HepG2 (cell line): ENCODE data around the gene AK9. TPM values are rescaled to one million over a fixed set of nuclear protein-coding genes. Genes with fewer than 3 reads are reported as not detected.

Experiments
- AKAP8 ChIP-seq: sonication (generic); formaldehyde crosslinking; IDR thresholded peaks from 2 replicates; pipeline ENCODE4 v1.5.1; 2020; ENCODE audit warnings: mild to moderate bottlenecking, missing genetic modification reagents
- CEBPZ ChIP-seq: IDR thresholded peaks from 2 replicates; pipeline ENCODE4 v1.6.1; 2012; ENCODE audit warnings: low read length, improper control_type of control experiment
- ELF1 ChIP-seq: sonication (generic); formaldehyde crosslinking; IDR thresholded peaks from 2 replicates; pipeline ENCODE4 v1.4.0; 2020; ENCODE audit warnings: missing genetic modification reagents
- FOSL2 ChIP-seq: sonication (generic); formaldehyde crosslinking; IDR thresholded peaks from 2 replicates; pipeline ENCODE4 v1.4.0; 2020; ENCODE audit warnings: missing genetic modification reagents
- FOXA1 ChIP-seq, 2 experiments: fragments of 450-650 bp in 1 of 2; sonication (generic) in 1 of 2; formaldehyde crosslinking in 1 of 2; IDR thresholded peaks; 2 replicates each; pipeline versions ENCODE4 v1.4.0 to v1.6.1; 2016 to 2020; ENCODE audit warnings: missing genetic modification reagents in 1 of 2
- FOXA3 ChIP-seq: IDR thresholded peaks from 2 replicates; pipeline ENCODE4 v1.6.1; 2016; ENCODE audit warnings: missing genetic modification reagents, missing compliant biosample characterization
- HIVEP1 ChIP-seq: sonication (generic); formaldehyde crosslinking; IDR thresholded peaks from 2 replicates; pipeline ENCODE4 v1.4.0; 2020; ENCODE audit warnings: mild to moderate bottlenecking, missing genetic modification reagents
- HMGXB3 ChIP-seq: sonication (generic); formaldehyde crosslinking; IDR thresholded peaks from 2 replicates; pipeline ENCODE4 v1.4.0; 2020; ENCODE audit warnings: missing genetic modification reagents, borderline replicate concordance
- IKZF1 ChIP-seq: fragments of 450-650 bp; IDR thresholded peaks from 2 replicates; pipeline ENCODE4 v1.7.1; 2016
- IKZF5 ChIP-seq: IDR thresholded peaks from 2 replicates; pipeline ENCODE4 v1.6.1; 2018; ENCODE audit warnings: missing genetic modification reagents, mild to moderate bottlenecking, missing compliant biosample characterization
- ISL2 ChIP-seq: sonication (generic); formaldehyde crosslinking; IDR thresholded peaks from 2 replicates; pipeline ENCODE4 v1.5.0; 2020; ENCODE audit warnings: missing genetic modification reagents
- KAT2B ChIP-seq: fragments of 150-350 bp; IDR thresholded peaks from 2 replicates; pipeline ENCODE4 v1.6.1; 2014; ENCODE audit warnings: low read depth, low read length, borderline replicate concordance
- KLF16 ChIP-seq, 2 experiments: sonication (generic) in 1 of 2; formaldehyde crosslinking in 1 of 2; IDR thresholded peaks; 2 replicates each; pipeline versions ENCODE4 v1.6.1 to v1.8.0; 2016 to 2023; ENCODE audit warnings: missing genetic modification reagents in 2 of 2, missing compliant biosample characterization in 1 of 2
- NBN ChIP-seq: fragments of 450-650 bp; conservative IDR thresholded peaks from 2 replicates; pipeline ENCODE4 v1.6.1; 2017
- TGIF2 ChIP-seq: IDR thresholded peaks from 2 replicates; pipeline ENCODE4 v1.6.1; 2016; ENCODE audit warnings: control low read depth, missing compliant biosample characterization
- ZNF207 ChIP-seq: fragments of 450-650 bp; IDR thresholded peaks from 2 replicates; pipeline ENCODE4 v1.6.1; 2016; ENCODE audit warnings: antibody characterized with exemption, borderline replicate concordance
- ZNF496 ChIP-seq: sonication (generic); formaldehyde crosslinking; IDR thresholded peaks from 2 replicates; pipeline ENCODE4 v1.8.1; 2023; ENCODE audit warnings: mild to moderate bottlenecking, moderate library complexity, missing genetic modification reagents; ENCODE audit not compliant: insufficient replicate concordance
- ZNF737 ChIP-seq: sonication (generic); formaldehyde crosslinking; IDR thresholded peaks from 2 replicates; pipeline ENCODE4 v1.5.0; 2020; ENCODE audit warnings: missing genetic modification reagents, mild to moderate bottlenecking, borderline replicate concordance
- ZNF766 ChIP-seq: sonication (generic); formaldehyde crosslinking; IDR thresholded peaks from 2 replicates; pipeline ENCODE4 v1.5.0; 2020; ENCODE audit warnings: missing genetic modification reagents, borderline replicate concordance
- ZNF768 ChIP-seq: sonication (generic); formaldehyde crosslinking; IDR thresholded peaks from 2 replicates; pipeline ENCODE4 v1.4.0; 2020; ENCODE audit warnings: missing genetic modification reagents
- ZNF790 ChIP-seq: sonication (generic); formaldehyde crosslinking; IDR thresholded peaks from 2 replicates; pipeline ENCODE4 v1.8.0; 2022; ENCODE audit warnings: missing genetic modification reagents, mild to moderate bottlenecking, borderline replicate concordance
- ZSCAN5A ChIP-seq: sonication (generic); formaldehyde crosslinking; IDR thresholded peaks from 2 replicates; pipeline ENCODE4 v1.8.0; 2022; ENCODE audit warnings: mild to moderate bottlenecking, missing genetic modification reagents, borderline replicate concordance
- polyA plus RNA-seq, 8 experiments: library from polyadenylated mRNA; depleted of rRNA in 3 of 8; stranded (reverse) in 7 of 8; unstranded in 1 of 8; fragments of >200 nt; fragmentation: Illumina TruSeq in 4 of 8; extraction: Trizol in 4 of 8; gene quantifications; 2 replicates each; pipeline versions ENCODE4 v1.2.1 to v1.2.3, GENCODE V29; 2011 to 2016; ENCODE audit warnings: low read depth in 4 of 8, missing spikeins in 1 of 8, mixed read lengths in 1 of 8; ENCODE audit not compliant: insufficient read depth in 1 of 8
- total RNA-seq, 5 experiments: library from RNA; depleted of rRNA; stranded (reverse); fragments of >200 nt; fragmentation: Illumina TruSeq; extraction: Trizol; gene quantifications; 2 replicates each; pipeline ENCODE4 v1.2.3, GENCODE V29; 2016; ENCODE audit warnings: low read depth in 1 of 5

AK9 gene
- total and polyA plus RNA-seq, 2 of the 13 experiments (the other 11 are each of a cell fraction or from before 2014, with no cell fraction given) = 3.2 to 4.8 TPM

- TF ChIP-seq ISL2 (CRISPR knock-in tag) = 0 out of 2 replicates have a peak, but pooled peaks have one; percentile 38
- no peak for TF ChIP-seq TGIF2
- no peak for TF ChIP-seq ZNF766 (CRISPR knock-in tag)
- TF ChIP-seq ZNF496 (CRISPR knock-in tag) = no peak
- TF ChIP-seq NBN = no peak
- peak; percentile 43; the same call in 1 of the 2 replicates for TF ChIP-seq IKZF5 (CRISPR knock-in tag)
- TF ChIP-seq CEBPZ = no peak
- TF ChIP-seq HMGXB3 (CRISPR knock-in tag) = no peak
- no peak for TF ChIP-seq FOXA1 (IDR thresholded peaks at IDR 0.05)
- TF ChIP-seq FOXA1 (CRISPR knock-in tag; IDR thresholded peaks at IDR 0.05) = no peak
- no peak for TF ChIP-seq ZNF790
- TF ChIP-seq KAT2B = no peak
- no peak for TF ChIP-seq ZSCAN5A
- TF ChIP-seq IKZF1 = no peak
- no peak for TF ChIP-seq ZNF768 (CRISPR knock-in tag)
- no peak for TF ChIP-seq AKAP8 (CRISPR knock-in tag)
- peak in 1 of 2 experiments; percentile 42; a peak in 1 of 4 replicates for TF ChIP-seq KLF16 (CRISPR knock-in tag; IDR thresholded peaks at IDR 0.05)
- no peak for TF ChIP-seq ZNF207
- no peak for TF ChIP-seq HIVEP1 (CRISPR knock-in tag)
- TF ChIP-seq ELF1 (CRISPR knock-in tag) = no peak
- 0 out of 2 replicates have a peak, but pooled peaks have one; percentile 20 for TF ChIP-seq FOXA3 (CRISPR knock-in tag)
- TF ChIP-seq FOSL2 (CRISPR knock-in tag) = 0 out of 2 replicates have a peak, but pooled peaks have one; percentile 28
- TF ChIP-seq ZNF737 (CRISPR knock-in tag) = no peak
Measured at GRCh38 chr6:109705258-109705657, 14.3 kb upstream of the AK9 start (continued).
